Measurements from ENCODE around the gene SLC39A8.
"Not testable (repeated sequence)": the region's sequence is repeated elsewhere in the genome, so short reads cannot be mapped to it uniquely, and the experiment has no call there.

SLC39A8 gene

GRCh38 chr4:102344954-102345794 is at the start of gene SLC39A8:
Gene SLC39A8, minus strand, starts transcription at chr4:102345482. Its CDS starts 820 bp downstream, at chr4:102344662.
- DNase-seq (ENCODE audit: low spot score), result peak; percentile 77

GRCh38 chr4:102392033-102392744 is 46.9 kb upstream of the SLC39A8 start:
- no peak for DNase-seq (ENCODE audit: low spot score)

DNA sequence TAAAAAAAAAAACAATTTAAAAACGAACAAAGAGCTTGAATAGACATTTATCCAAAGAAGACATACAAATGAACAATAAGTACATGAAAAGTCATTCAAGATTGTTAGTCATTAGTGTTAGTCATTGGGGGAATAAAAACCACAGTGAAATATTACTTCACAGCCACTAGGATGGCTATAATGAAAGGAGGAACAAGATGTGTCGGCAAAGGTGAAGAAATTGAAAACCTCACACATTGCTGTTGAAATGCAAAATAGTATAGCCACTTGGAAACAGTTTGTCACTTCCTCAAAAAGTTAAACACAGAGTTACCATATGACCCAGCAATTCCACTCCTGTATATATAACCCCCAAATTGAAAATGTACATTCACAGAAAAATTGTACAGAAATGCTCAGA is 45.2 kb upstream of the SLC39A8 start:
- no peak for DNase-seq (ENCODE audit: low spot score)

DNA sequence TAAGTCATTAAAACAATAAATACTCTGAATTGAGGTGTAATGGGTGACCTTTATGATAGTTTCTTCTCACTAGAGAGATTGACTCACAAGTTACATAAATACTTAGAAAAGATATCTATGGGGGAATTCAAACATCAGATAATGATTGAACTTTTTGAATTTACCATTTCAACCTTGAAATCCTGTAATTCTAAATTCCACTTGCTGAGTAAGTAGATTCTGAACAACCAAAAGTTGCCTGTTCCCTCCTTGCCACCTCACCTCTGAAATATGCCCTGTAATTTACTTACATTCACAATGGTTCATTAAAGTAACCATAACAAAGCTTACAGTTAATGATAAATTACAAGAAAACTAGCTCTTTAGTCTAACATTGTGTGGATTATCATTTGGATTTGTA is 43.3 kb upstream of the SLC39A8 start:
- DNase-seq (ENCODE audit: low spot score), result no peak

DNA sequence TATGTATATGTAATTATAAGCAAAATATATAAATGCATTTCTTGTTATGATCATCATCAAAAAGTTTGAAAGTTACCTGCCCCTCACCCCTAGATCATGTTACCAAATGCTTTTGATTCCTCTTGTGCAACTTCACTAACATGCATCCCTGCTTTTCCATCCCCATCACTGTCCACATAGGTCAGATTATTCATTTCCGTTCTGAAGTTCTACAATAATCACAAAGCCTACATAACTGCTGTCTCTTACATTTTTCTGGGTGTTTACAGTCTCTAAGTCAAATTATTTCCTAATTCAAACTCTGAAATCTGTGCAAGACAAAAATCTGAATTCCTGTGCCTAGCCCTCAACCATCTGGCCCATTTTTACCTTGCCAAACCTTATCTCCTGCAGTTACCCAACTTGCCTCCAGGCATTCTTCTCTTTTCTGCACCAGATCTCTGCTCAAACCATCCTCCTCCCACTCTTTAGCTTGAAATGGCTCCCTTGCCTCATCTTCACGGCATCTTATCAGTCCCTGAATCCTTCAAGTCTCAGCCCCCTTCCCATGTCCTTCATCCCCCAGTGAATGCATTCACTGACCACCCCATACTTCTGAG is 42.4 kb upstream of the SLC39A8 start:
- DNase-seq (ENCODE audit: low spot score), result peak; percentile 62

GRCh38 chr4:102386966-102387365 is 41.7 kb upstream of the SLC39A8 start:
- DNase-seq (ENCODE audit: low spot score), result no peak

DNA sequence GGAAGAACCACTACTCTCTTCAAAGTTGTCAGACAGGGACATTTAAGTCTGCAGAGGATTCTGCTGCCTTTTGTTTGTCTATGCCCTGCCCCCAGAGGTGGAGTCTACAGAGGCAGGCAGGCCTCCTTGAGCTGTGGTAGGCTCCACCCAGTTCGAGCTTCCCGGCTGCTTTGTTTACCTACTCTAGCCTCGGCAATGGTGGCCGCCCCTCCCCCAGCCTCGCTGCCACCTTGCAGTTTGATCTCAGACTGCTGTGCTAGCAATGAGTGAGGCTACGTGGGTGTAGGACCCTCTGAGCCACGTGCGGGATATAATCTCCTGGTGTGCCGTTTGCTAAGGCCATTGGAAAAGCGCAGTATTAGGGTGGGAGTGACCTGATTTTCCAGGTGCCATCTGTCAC is 35.0 kb upstream of the SLC39A8 start:
- not testable (repeated sequence) for DNase-seq (ENCODE audit: low spot score)

GRCh38 chr4:102362922-102363432 is 17.7 kb upstream of the SLC39A8 start:
- DNase-seq (ENCODE audit: low spot score), result no peak

- DNase-seq (ENCODE audit: low spot score), result no peak
These were observed 12.8 kb upstream of the SLC39A8 start for GRCh38 chr4:102358128-102358527.

GRCh38 chr4:102357637-102358036 is 12.4 kb upstream of the SLC39A8 start:
- DNase-seq (ENCODE audit: low spot score), result not testable (repeated sequence)

DNA sequence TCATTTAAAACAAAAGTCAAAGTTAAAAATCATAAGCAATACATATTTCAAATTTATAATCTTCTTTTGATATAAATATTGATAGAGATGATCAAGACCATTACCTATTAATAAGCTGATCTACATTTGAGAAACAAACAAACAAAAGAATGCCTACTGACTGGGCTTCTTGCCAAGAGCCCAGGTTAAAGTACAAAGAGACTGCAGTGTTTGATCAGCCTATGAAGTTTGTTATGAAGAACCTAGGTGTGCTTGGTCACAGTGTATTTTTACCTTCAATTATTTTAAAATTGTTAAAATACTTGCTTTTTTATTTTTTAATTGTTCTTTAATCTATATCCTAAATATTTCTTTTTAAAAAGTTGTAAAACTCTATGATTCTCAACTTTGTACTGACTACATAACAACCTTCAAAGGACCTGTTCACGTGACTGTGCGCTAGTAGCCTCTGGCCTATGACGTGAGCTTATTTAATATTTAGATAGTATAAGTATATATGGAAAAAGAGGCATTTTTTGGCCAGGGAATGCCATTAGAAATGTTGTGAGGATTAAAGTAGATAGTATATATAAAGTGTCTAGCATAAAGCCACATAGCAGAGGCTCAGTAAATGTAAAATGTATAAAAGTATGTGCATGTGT is 11.4 kb upstream of the SLC39A8 start:
- DNase-seq (ENCODE audit: low spot score), result no peak

GRCh38 chr4:102355748-102356147 is 10.5 kb upstream of the SLC39A8 start:
- no peak for DNase-seq (ENCODE audit: low spot score)

GRCh38 chr4:102354671-102355454 is 9.6 kb upstream of the SLC39A8 start:
- no peak for DNase-seq (ENCODE audit: low spot score)

DNA sequence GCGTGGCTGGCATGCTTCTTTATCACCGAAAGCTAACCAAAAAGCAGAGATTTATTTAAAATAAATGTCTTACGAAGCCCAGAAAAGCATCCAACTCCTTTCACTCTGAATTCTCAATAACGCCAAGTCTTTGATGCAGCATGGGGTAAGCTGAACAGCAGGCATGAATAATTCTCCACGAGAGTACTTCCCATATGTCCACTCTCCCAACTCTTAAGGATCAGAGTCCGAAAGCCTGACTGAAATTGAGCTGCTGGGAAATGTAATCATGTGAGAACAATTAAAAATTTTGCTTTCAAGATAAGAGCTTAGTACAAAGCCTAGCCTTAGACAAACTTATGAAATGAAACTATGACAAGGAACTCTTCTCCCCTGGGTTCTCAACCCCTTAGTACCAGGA is 7.5 kb upstream of the SLC39A8 start:
- DNase-seq (ENCODE audit: low spot score), result peak; percentile 23

DNA sequence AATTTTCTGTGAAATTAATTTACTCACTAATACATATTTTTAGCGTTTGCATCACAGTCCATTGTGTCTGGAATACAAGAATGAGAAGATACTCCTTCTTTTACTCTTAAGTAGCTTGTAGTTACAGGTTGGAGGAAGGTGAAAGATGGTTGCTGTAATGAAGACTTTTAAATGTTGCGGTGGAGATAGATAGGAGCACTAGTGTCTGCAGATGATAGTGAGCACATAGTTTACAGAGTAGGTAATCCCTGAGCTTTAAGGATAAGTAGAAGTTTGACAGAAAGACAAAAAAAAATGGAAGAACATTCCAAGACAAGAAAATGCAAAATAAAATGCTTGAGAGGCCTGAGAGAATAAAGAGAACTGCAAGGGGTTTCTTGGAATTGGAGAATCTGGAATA is 5.4 kb upstream of the SLC39A8 start:
- DNase-seq (ENCODE audit: low spot score), result no peak

- DNase-seq (ENCODE audit: low spot score), result no peak
These were observed 3.4 kb upstream of the SLC39A8 start for GRCh38 chr4:102348701-102349100.

DNA sequence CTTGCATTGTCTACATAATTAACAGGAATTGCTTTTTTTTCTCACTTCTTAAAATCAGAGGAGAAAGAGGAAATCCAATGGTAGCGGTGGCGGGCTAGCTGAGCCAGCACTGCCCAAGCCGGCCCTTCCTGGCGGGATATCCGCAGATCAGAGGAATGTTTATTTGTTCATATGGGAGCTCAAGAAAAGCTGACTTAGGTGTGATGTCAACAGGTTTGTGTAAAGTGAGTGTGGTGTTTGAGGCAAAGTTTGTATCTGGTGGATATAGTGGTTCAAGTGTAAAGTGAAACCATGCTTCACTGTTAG is 466 bp upstream of the SLC39A8 start:
- DNase-seq (ENCODE audit: low spot score), result peak; percentile 24

DNA sequence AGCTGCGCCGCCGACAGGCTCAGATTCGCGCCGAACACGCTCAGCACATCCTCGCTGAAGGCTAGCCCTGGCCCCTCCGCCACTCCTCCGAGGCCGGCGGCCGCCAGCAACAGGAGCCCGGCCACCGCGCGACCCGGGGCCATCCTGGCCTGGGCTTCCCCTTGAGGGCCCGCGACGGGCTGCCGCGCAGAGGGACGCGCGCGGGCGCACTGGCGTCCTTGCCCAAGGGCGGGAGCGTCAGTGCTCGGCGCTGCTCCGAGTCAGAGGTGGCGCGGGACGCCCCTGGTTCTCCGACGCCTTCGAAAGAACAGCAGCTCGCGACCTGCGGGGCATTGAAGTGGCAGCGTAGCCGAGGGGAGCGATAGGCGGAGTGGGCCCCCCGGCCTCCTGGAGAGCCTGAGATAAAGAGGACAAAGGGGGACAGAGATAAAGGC is 745 bp downstream of the SLC39A8 start:
- DNase-seq (ENCODE audit: low spot score), result no peak

DNA sequence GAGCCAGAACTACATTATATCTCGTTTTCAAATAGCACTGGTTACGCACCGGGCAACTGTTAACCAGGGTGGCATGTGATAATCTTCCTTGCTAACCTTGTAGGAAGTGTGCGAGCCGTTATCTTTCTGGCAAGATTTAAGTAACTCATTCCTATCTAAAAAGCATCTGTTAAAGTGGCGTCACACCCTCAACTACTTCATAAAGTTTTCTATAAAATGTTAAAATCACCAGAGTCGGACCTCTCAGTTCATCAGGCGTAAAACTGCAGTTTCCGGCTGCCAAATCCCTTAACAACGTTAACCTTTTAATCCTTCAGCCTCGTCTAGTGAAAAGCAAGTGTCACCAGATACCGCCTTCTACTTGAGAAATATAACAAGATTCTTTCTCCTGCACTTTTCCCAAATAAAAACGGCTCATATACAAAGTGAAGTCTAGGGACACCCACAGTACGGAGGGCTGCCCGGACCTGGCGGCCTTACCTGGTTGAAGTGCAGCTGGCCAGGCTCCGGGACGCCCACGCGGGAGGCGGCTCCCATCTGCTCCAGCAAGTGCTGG is 1.2 kb downstream of the SLC39A8 start:
- peak; percentile 70 for DNase-seq (ENCODE audit: low spot score)

DNA sequence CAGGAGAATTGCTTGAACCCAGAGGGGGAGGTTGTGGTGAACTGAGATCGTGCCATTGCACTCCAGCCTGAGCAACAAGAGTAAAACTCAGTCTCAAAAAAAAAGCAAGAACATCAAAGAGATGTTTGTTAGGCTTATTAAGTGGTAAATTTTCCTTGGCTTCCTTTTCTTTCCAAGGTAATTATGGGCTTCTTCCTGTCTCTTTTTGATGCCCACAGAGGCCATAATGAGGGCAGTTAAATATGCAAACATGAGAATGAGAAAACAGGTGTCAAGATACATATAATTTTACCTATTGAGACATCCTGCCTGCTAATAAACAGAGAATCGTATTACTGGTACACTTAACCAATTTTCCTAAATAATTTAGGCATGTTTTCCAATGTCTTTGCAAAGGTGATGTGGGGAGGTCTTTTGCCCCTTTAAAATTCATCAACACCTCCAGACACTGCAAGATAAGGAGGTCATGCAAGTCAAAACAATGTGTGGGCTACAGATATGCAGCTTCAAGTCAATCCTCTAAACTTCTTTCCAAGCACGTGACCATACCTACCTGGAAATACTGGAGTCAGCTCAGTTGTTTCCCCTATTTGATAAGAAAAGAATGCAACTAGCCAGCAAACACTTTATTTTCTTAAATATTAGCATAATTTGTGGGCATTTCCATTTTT is 2.7 kb downstream of the SLC39A8 start:
- no peak for DNase-seq (ENCODE audit: low spot score)

DNA sequence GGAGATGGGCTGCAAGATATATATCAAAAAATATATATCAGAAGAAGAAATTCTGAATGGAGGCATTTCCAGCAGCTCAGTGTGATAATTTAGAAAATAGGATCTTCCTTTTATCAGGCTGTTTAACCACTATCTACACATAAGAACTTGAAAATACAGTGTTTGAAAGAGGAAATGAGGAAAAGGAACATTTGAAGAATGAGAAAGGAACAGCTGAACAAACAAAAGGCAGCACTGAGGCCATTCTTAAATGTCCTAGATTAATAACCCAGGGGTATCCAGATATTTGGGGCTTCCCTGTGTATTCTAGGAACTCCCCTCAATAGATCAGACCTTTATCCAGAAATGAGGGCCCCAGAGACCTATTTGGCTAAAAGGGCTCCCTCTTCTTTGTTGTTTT is 4.1 kb downstream of the SLC39A8 start:
- DNase-seq (ENCODE audit: low spot score), result no peak

Measured in cerebellar cortex (tissue), 1 donor.